HFF-Myc (cell line): ENCODE results near the gene TSSK3.
A peak's percentile ranks its signal among the peaks of the same experiment; 100 is the strongest.

ENCODE experiments used
- DNase-seq: peaks from one replicate; pipeline ENCODE4 v3.0.0-alpha.2; 2011; ENCODE audit warnings: low read depth; ENCODE audit errors: extremely low read depth
- H3K4me3 ChIP-seq: replicated peaks from 2 replicates; pipeline ENCODE4 v1.5.1; 2011; ENCODE audit warnings: low read depth, mild to moderate bottlenecking, control low read depth, low read length
- CTCF ChIP-seq: IDR thresholded peaks from 2 replicates; pipeline ENCODE4 v1.5.1; 2012; ENCODE audit warnings: mild to moderate bottlenecking, low read depth, low read length, control low read depth; ENCODE audit errors: missing control alignments

The TSSK3 gene

GRCh38 chr1:32335535-32335789 is 26.9 kb upstream of the TSSK3 start:
- peak overlapping the region; percentile 81 for H3K4me3 ChIP-seq
- no peak for TF ChIP-seq CTCF
- DNase-seq, result no peak

DNA sequence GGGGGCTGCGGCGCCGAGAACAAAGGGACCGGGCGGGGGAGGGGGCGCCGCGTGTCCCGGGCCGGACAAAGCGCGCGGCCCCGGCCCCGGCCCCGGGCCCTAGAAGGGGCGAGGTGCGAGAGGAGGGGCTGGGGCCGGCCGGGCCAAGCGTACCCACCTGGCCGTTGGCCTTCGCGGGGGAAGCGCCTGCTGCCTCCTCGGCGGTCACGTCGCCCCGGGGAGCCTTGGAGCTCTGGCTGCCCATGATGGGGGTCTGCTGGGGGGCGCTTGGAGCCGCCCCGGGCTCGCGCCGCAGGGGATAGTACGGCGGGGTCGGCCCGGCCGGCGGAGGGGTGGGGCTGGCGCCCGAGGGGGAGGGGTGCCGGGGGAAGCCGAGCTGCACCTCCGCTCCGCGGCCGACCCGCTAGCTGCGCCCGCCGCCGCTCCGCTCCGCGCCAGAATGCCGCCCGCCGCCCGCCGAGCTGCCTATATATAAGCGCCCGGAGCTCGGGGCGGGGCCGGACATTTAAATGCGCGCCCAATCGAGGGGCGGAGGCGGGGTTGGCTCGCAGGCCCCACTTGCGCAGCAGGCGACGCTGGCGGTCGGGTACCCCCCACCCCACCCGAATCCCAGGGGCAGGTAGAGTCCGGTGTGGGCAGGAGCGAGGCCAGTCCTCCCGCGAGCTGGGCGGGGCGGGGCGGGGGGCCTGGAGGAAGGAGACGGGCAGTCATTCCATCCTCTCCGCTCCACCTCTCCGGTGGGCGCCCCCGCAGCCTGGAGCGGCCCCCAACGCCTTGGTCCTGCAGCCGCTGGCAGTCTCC is 26.3 kb upstream of the TSSK3 start, which contains the start of gene MARCKSL1:
Gene MARCKSL1, minus strand, starts transcription at position 444 of the 801 bp plus-strand sequence. Its CDS starts 200 bp downstream, at position 244.
- H3K4me3 ChIP-seq, result peak within 1 kb of the TSS; percentile 81
- no peak for TF ChIP-seq CTCF
- DNase-seq, result no peak

DNA sequence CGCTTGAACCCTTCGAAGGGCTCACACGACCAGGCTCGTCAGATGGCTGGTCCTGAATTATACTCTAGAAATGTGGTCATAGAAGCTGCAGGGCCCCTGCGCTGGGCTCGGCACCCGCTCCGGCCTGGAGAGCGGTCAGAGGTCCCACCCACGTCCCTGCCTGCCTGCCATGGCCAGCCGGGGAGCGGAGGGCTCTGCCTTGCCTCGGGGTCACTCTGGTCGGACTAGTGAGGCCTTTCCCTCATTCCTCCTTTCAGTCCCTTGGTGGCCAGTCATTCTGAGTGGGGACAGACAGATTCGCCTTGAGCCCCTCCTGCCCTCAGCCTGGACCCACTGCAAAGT is 25.8 kb upstream of the TSSK3 start:
- TF ChIP-seq CTCF, result no peak
- H3K4me3 ChIP-seq, result peak overlapping the region; percentile 81
- no peak for DNase-seq

DNA sequence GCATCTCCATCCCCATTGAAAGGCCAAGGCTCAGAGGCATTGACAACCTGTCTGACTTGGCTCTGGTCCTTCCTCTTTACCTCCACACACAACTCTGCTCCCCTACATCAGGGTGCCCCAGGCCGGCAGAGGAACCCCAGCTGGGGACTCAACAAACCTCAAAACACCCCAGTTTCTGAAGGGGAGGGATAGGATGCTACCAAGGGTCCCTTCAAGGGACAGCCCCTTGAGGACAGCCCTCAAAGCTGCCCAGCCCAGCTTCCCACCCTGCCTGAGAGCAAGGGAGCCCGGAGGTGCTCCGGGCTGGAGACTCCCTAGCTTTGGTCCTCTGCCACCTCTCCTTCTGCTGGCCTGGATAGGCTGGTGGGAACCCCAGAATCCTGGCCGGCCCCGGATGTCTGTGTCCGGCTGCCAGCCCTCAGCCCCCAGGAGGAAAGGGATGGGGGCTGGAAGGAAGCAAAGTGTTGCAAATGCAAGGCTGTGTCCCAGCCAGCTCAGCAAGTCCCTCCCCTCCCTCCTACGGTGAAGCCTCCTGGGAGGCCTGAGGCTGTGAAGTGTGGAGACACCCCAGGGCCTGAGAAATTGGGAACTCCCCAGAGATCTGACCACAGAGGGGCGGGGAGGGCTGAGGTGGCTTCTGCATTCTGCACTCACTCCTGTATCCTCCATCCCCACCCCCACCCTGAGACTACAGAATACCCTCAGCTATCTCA is 25.2 kb upstream of the TSSK3 start:
- H3K4me3 ChIP-seq, result no peak overlapping the region
- DNase-seq, result no peak
- no peak for TF ChIP-seq CTCF

DNA sequence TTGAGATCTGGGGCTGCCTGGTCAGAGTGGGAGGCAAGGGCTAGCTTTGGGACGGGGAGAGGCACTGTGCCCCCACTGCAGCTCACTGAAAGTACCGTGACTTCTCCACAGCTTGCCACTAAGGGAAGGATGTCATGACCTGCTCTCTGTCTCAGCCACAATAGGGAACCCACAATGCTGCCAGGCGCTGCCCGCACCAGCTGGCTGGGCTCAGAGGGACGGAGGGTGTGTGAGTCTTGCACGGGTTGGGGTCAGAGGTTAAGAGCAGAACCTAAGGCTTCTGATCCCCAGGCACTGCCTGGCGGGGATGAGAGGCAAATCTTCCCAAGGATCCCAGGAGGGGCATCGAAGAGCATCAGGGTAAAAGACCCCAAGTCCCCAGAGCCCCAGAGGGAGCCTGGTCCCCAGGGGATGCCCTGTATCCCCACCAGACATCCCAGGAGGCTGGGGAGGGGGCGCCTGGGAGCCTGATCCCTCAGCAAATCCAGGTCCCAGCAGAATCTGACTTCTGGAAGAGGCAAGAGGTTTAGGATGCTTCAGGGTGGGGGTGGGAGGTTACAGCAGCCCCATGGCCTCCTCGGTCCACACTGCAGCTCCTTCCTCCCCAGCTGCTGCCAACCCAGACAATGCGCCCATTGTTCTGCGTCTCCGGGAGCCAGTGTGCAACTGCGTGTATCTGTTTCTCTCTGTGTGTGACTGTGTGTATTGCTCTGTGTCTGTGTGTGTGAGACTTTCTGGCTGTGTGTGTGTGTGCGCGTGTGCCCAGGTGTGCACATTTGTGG is 24.3 kb upstream of the TSSK3 start:
- DNase-seq, result no peak
- no peak overlapping the region for H3K4me3 ChIP-seq
- TF ChIP-seq CTCF, result no peak

- no peak for TF ChIP-seq CTCF
- H3K4me3 ChIP-seq, result no peak overlapping the region
- DNase-seq, result no peak
Observed at GRCh38 chr1:32338637-32339145, 23.6 kb upstream of the TSSK3 start.
